Stimulated activated CD4-positive, alpha-beta T cell treated with anti-CD3 and anti-CD28 coated beads, Interleukin-15, amount 100 ng/mL, for 24 hours (primary cell): ENCODE results near the gene LLPH.

ENCODE experiments used
- DNase-seq: peaks from one replicate; pipeline ENCODE4 v3.0.0-alpha.2; 2020

Gene LLPH

DNA sequence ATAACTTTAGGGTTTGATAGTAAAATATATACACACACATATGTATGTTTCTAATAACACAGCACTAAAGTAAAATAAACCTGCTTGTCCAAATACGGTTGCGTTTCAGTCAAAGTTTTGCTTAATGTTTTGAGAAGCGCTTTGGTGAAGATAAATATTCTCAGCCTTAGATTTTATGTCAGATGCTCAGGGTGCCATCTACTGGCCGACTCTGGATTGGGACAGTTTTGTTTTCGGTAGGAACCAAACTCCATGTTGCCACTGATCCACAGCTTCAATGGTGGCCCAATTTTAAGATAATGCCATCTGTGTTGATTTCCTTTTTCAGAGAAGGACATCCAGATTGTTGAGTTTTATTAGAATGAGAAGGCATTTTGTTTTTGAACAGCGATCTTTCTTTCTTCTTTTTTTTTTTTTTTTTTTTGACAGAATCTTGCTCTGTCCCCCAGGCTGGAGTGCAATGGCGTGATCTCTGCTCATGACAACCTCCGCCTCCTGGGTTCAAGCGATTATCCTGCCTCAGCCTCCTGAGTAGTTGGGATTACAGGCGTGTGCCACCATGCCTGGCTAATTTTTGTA, 43.1 kb downstream of the LLPH start:
- peak; percentile 67 for DNase-seq

DNA sequence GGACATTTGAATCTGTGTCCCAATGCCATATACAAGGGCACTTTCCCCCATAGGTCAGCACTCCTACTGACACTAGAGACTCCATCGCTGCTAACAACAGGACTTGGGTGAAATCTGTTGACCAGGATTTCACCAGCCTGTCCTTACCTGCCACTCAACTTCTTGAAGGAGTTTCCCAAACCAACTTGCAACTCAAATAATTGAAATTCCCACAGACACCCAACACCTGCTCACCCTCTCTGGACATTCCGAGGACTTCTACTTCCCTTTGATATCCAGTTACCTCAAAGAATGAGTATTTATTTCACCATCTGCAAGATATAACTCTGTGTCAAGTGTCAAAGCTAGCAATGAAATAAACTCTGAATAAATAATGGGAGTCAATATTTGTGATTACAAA, 44.6 kb downstream of the LLPH start:
- no peak for DNase-seq

DNA sequence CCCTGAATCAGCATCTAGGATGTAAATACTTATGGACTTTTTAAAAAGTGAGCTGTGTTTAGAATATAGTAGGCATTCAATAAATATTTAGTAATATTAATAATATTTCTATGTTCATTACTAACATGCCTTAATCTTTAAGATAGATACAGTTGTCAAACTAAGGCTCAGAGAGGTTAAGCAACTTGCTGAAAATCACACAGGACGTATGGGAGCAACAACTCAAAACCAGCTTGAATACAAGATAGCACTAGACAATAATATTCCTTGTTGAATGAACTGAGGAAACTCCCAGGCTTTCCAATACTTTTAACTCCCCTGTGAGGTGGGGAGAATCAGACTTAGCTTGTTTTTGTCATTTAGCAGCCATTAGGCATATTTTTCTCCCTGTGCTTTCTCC, 45.3 kb downstream of the LLPH start:
- no peak for DNase-seq

- DNase-seq, result no peak
Measured at GRCh38 chr12:66083766-66084165, 46.8 kb downstream of the LLPH start.

GRCh38 chr12:66082744-66083143, 47.8 kb downstream of the LLPH start:
- DNase-seq, result no peak

DNA sequence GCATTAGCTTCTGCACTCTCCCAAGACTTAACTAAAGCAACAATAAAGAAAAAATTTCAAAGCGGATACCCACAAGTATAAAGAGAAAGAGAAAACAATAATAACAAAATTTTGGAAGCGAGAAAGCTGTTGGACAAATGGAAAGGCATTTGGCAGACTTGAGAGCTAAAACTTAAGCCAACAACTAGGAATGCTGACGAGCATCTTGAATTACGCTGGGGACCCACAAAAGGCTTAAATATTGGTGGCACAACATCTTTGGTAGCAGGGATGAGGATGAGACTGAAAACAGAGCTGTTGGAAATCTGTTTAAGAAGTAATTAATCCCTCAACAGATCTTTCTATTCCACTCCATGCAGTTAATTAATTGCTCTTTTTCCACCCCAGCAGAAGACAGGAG, 49.8 kb downstream of the LLPH start:
- no peak for DNase-seq

- no peak for DNase-seq
Measured at GRCh38 chr12:66077542-66077941, 53.0 kb downstream of the LLPH start.

DNA sequence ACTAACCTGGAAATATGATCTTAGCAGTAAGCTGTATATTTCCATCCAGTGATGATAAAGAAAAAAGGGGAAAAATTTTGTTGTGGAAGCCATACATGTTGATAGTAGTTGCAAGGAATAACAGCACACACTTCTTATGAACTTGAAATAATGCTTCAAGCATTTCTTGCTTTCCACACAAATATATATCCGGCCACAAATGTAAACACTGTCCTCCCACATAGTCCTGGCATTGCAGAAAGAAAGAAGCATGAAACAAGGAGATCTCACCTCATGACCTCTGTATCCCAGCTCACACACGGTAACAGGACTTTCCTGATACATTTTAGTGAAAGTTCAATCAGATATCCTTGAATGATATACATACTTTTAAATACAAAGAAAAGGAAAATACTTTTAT, 56.0 kb downstream of the LLPH start:
- DNase-seq, result no peak

DNA sequence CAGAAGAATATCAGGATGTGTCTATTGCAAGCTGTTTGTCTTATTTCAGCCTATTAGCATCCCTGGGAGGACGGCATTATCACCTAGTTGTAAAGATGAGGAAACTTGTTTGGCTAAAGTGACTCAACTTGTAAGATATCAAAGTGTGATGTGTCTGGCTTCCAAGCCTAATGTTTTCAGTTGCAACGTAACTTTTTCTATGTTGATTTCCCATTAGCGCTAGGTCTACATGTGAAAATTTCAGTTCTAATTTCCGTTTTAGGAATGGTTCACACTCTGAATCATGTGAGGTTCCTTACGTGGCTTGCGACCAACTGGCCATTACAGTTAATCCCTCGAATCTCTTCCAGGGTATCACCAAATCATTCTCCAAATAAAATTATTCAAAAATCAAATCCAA, 58.0 kb downstream of the LLPH start:
- no peak for DNase-seq

DNA sequence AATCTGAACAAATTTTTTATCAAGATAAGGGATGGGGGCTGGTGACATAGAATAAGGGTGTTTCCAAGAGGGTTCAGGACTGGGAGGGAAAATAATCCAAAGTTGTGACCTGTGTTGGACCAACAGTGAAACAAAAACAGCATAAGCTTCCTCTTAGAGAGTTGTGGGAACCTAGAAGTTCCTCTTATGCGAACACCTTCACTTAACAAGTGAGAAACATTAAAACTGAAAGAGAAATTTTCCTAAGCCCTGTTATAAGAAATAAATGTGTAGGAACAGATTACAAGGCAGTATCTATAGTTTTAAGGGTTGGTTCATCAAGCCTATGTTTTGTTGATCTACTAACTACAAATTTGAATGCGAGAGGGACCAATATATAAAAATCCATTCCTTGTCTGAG, 58.4 kb downstream of the LLPH start:
- DNase-seq, result no peak

DNA sequence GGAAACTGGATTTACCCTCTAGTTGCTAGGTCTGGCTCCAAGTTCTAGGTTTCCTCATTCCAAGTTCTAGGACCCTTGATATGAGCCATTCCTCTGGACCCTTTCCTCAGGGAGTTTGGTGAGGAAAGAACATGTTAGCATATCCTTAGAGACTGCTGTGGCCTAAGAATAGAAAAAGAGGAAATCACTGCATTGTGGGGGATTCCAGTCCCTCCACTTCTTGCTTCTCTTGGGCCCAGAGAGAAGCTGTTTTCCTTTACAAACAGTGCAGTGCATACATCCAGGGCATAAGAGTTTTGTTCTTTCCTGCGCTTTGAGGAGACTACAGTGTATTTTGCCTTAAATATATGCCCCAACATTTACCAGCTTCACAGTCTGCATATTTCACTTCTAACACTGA, 59.0 kb downstream of the LLPH start:
- no peak for DNase-seq

GRCh38 chr12:66070378-66071120, 60.0 kb downstream of the LLPH start:
- no peak for DNase-seq

DNA sequence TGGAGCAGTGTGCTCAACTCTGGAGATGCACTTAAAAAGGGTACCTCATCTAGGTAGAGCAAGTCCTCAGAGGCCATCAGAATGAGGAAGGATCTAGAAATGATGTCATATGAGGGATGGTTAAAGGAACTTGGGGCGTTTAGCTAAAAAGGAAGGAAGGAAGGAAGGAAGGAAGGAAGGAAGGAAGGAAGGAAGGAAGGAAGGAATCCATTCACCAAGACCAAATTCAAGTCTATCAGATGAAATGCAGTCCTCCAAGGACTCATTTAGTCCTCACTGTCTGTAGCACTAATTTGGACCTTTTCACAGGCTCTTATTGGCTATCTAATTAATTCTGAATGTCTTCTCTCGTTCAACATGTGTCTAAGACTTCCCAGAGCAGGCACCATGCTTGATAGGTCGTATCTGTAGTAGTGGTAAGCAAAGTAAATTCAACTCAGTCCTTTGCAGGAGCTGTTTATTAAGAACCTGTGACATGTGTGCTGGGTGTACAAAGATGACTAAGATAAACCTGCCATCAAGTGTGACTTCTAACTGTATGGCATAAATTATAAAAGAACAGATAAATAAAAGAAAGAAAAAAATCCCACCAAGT, 63.5 kb downstream of the LLPH start:
- no peak for DNase-seq
